Fibroblast of lung (primary cell): Measurements from ENCODE around the gene RUVBL2. TPM values are rescaled to one million over a fixed set of nuclear protein-coding genes. Genes with fewer than 3 reads are reported as not detected.

Source experiments
- DNase-seq, 2 donors: peaks; one replicate each; pipeline versions ENCODE4 v3.0.0 to v3.0.0-alpha.2; 2010; ENCODE audit warnings: low read depth in 2 of 2
- H2AFZ ChIP-seq: 2 replicates; pipeline ENCODE4 v1.5.1; 2012; ENCODE audit warnings: low read length, control low read depth, inconsistent platforms
- H3K27ac ChIP-seq: 2 replicates; pipeline ENCODE4 v1.5.1; 2011; ENCODE audit warnings: low read length, control low read depth; ENCODE audit not compliant: insufficient read depth
- H3K27me3 ChIP-seq: 2 replicates; pipeline ENCODE4 v1.5.1; 2011; ENCODE audit warnings: mild to moderate bottlenecking, low read length; ENCODE audit not compliant: control insufficient read depth, insufficient read depth
- H3K36me3 ChIP-seq: 2 replicates; pipeline ENCODE4 v1.5.1; 2011; ENCODE audit warnings: low read length; ENCODE audit not compliant: control insufficient read depth, insufficient read depth
- H3K4me1 ChIP-seq: 2 replicates; pipeline ENCODE4 v1.5.1; 2011; ENCODE audit warnings: low read length; ENCODE audit not compliant: control insufficient read depth, insufficient read depth; ENCODE audit errors: extremely low read depth
- H3K4me2 ChIP-seq: 2 replicates; pipeline ENCODE4 v1.5.1; 2011; ENCODE audit warnings: low read length, control low read depth; ENCODE audit not compliant: insufficient read depth; ENCODE audit errors: extremely low read depth
- H3K4me3 ChIP-seq, 4 experiments: fragments of 200-600 bp in 1 of 4; sonication (generic) in 1 of 4; replicated peaks in 1 of 4; 2 replicates each; pipeline ENCODE4 v1.5.1; 2011 to 2016; ENCODE audit warnings: low read length in 4 of 4, low read depth in 3 of 4, mild to moderate bottlenecking in 3 of 4, control low read depth in 2 of 4, inconsistent platforms in 1 of 4, mixed read lengths in 1 of 4; ENCODE audit not compliant: insufficient read depth in 1 of 4; ENCODE audit errors: control extremely low read depth in 1 of 4
- H3K79me2 ChIP-seq: 2 replicates; pipeline ENCODE4 v1.5.1; 2012; ENCODE audit warnings: mild to moderate bottlenecking, low read length, inconsistent platforms; ENCODE audit not compliant: control insufficient read depth, insufficient read depth
- H3K9ac ChIP-seq: 2 replicates; pipeline ENCODE4 v1.5.1; 2011; ENCODE audit warnings: mild to moderate bottlenecking, low read length, control low read depth; ENCODE audit not compliant: insufficient read depth
- H3K9me3 ChIP-seq: 2 replicates; pipeline ENCODE4 v1.5.1; 2012; ENCODE audit warnings: low read depth, low read length; ENCODE audit not compliant: control insufficient read depth, insufficient read depth
- H4K20me1 ChIP-seq: 2 replicates; pipeline ENCODE4 v1.5.1; 2011; ENCODE audit warnings: low read length; ENCODE audit not compliant: control insufficient read depth, insufficient read depth; ENCODE audit errors: extremely low read depth
- EZH2 ChIP-seq: IDR thresholded peaks from 2 replicates; pipeline ENCODE4 v1.5.1; 2012; ENCODE audit warnings: low read length, control low read depth, mild to moderate bottlenecking; ENCODE audit errors: missing control alignments
- polyA plus RNA-seq, 2 donors: library from polyadenylated mRNA; depleted of rRNA in 1 of 2; stranded (reverse) in 1 of 2; unstranded in 1 of 2; fragments of >200 nt; gene quantifications; 2 replicates each; pipeline ENCODE4 v1.2.1, GENCODE V29; 2011 to 2012; ENCODE audit warnings: missing spikeins in 1 of 2
- total RNA-seq: library from RNA; depleted of rRNA; stranded (reverse); fragments of >200 nt; gene quantifications from 2 replicates; pipeline ENCODE4 v1.2.1, GENCODE V29; 2014
- TF ChIP-seq, protein P1 (sequence below), 2 donors: IDR thresholded peaks in 1 of 2; conservative IDR thresholded peaks in 1 of 2; 1 replicate in 1 of 2; 2 replicates in 1 of 2; pipeline ENCODE4 v1.5.1; 2011 to 2012; ENCODE audit warnings: low read length in 2 of 2, control low read depth in 1 of 2, inconsistent platforms in 1 of 2, low read depth in 1 of 2, mild to moderate bottlenecking in 1 of 2

RUVBL2 gene
- total and polyA plus RNA-seq, 2 donors (not counting 1 experiment from before 2014, with no cell fraction given), result 77.6 to 158 TPM

DNA sequence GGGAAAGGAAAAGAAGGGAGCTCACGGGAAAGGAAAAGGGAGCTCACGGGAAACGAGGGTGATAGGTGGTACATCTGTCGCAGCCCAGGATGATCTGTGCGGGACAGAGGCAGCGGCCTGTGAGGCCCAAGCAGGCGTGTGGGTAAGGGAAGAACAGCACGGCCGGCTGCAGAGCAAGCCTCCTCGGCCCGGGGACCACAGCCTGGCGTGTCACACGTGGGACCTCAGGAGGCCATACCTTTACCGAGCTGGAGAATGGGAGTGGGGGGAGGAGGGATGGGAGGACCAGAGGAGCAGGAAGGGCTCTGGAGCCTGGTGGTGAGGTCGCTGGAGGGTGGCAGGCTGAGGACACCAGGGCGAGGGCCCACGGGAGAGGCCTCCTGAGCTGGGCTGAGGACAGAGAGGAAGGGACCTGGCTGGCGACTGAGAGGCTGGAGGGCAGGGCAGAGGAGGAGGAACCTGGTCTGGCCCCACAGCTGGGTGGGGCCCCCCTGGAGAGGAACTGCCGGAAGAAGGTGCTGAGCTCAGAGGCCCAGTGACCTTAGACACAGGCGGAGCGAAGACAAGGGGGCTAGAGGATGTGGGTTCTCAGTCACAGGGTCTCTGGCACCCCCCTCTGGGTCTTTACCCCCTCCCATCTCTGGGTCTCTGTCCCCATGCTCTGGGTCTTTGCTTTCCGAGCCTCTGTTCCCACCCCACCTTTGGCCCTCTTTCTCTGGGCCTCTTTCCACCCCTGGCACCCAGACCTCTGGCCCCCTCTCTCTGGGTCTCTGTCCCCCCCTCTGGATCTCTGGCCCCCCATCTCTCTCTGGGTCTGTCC lies 31.4 kb upstream of the RUVBL2 start:
- H3K9ac ChIP-seq, result no peak overlapping the region

DNA sequence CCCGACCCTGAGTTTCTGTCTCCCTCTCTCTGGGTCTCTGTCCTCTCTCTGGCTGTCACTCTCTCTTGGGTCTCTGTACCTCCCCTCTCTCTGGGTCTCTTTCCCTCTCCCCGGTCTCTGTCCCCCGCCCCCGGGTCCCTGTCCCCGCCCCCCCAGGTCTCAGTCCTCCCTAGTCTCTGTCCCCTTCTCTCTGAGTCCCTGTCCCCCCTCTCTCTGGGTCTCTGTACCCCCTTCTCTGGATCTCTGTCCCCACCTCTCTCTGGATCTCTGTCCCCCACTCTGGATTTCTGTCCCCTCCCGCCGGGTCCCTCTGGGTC lies 30.9 kb upstream of the RUVBL2 start:
- no peak for DNase-seq
- Histone ChIP-seq H2AFZ (no peak overlapping the region), H3K27ac (no peak overlapping the region), H3K36me3 (peaks cover 17% of the 10 kb centered on the region), H3K4me1 (peaks cover 19% of the 10 kb centered on the region), H3K4me3 (no peak overlapping the region), H3K9me3 (no peaks in the 10 kb centered on the region), H4K20me1 (peaks cover 6% of the 10 kb centered on the region), H3K79me2 (peaks cover 22% of the 10 kb centered on the region), H3K4me2 (no peak overlapping the region), H3K9ac (no peak overlapping the region), H3K27me3 (no peaks in the 10 kb centered on the region)
- TF ChIP-seq, protein P1, sequence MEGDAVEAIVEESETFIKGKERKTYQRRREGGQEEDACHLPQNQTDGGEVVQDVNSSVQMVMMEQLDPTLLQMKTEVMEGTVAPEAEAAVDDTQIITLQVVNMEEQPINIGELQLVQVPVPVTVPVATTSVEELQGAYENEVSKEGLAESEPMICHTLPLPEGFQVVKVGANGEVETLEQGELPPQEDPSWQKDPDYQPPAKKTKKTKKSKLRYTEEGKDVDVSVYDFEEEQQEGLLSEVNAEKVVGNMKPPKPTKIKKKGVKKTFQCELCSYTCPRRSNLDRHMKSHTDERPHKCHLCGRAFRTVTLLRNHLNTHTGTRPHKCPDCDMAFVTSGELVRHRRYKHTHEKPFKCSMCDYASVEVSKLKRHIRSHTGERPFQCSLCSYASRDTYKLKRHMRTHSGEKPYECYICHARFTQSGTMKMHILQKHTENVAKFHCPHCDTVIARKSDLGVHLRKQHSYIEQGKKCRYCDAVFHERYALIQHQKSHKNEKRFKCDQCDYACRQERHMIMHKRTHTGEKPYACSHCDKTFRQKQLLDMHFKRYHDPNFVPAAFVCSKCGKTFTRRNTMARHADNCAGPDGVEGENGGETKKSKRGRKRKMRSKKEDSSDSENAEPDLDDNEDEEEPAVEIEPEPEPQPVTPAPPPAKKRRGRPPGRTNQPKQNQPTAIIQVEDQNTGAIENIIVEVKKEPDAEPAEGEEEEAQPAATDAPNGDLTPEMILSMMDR (conservative IDR thresholded peaks at IDR 0.05 in 1 of 2, IDR thresholded peaks at IDR 0.05 in 1 of 2; ENCODE audit: low read depth in 1 of 2, low read length in 2 of 2), result no peak
- no peak for TF ChIP-seq EZH2

More for the DNA sequence above, 31.4 kb upstream of the RUVBL2 start:
- no peak overlapping the region for H3K4me2 ChIP-seq
- H3K27me3 ChIP-seq, result no peaks in the 10 kb centered on the region
- TF ChIP-seq, protein P1 (conservative IDR thresholded peaks at IDR 0.05 in 1 of 2, IDR thresholded peaks at IDR 0.05 in 1 of 2; ENCODE audit: low read depth in 1 of 2, low read length in 2 of 2), result no peak
- TF ChIP-seq EZH2, result no peak
- H3K9me3 ChIP-seq, result no peaks in the 10 kb centered on the region
- peaks cover 17% of the 10 kb centered on the region for H3K36me3 ChIP-seq
- peak overlapping the region; percentile 51 for H3K27ac ChIP-seq
- H4K20me1 ChIP-seq, result peaks cover 6% of the 10 kb centered on the region
- peaks cover 24% of the 10 kb centered on the region for H3K79me2 ChIP-seq
- H2AFZ ChIP-seq, result no peak overlapping the region
- no peak overlapping the region for H3K4me3 ChIP-seq
- peak in 1 of 2 donors; percentile 42 for DNase-seq
- H3K4me1 ChIP-seq, result peaks cover 19% of the 10 kb centered on the region

DNA sequence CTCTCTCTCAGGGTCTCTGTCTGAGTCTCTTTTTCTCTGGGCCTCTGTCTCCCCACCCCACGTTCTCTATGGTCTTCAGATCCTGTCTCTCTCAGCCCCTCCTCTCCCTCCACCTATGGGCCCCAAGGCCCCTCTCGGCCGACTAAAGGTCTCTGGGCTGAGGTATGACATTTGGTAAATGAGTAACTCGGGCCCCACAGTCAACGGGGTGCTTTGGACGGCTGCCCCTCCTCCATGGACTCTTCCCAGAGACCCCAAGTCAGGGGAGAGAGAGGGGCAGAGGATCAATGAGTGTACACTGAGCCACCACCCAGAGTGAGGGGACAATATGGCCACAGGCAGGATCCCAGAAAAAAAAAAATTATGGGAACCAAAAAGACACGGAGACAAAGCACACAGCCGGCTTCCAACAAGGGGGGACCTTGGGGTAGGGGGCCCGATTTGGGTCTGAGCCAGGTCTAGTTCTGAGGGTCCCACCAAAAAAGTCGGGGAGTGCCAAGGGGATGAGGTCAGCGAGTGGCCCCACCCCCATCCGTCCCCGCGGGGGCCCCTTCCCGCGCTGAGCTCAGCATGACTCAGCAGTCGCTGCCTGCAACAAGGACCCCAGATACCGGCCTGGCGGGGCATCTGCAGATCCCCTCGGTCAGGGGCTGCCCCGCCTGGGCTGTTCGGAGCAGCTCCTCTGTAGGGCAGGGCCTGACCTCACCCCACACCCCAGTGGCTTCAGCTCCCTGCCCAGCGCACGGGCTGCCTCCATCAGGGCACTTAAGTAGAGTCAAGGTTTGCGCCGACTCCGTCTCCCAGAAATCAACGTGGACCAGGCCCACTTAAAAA lies 30.1 kb upstream of the RUVBL2 start:
- peaks cover 19% of the 10 kb centered on the region for H3K4me1 ChIP-seq
- TF ChIP-seq EZH2, result no peak
- TF ChIP-seq, protein P1 (conservative IDR thresholded peaks at IDR 0.05 in 1 of 2, IDR thresholded peaks at IDR 0.05 in 1 of 2; ENCODE audit: low read depth in 1 of 2, low read length in 2 of 2), result no peak
- peaks cover 6% of the 10 kb centered on the region for H4K20me1 ChIP-seq
- no peak overlapping the region for H2AFZ ChIP-seq
- H3K4me3 ChIP-seq, result peak overlapping the region in 2 of 4 experiments; percentile 35 to 38
- peak; percentile 70 to 75 for DNase-seq
- peak overlapping the region; percentile 35 for H3K9ac ChIP-seq
- peak overlapping the region; percentile 75 for H3K4me2 ChIP-seq
- peak overlapping the region; percentile 80 for H3K27ac ChIP-seq
- H3K27me3 ChIP-seq, result no peaks in the 10 kb centered on the region
- H3K9me3 ChIP-seq, result no peaks in the 10 kb centered on the region
- H3K79me2 ChIP-seq, result peaks cover 19% of the 10 kb centered on the region
- peaks cover 17% of the 10 kb centered on the region for H3K36me3 ChIP-seq
